A172 (cell line): ENCODE data around the gene PRSS21. TPM values are rescaled to one million over a fixed set of nuclear protein-coding genes. Genes with fewer than 3 reads are reported as not detected.

ENCODE experiments used
- DNase-seq: peaks from one replicate; pipeline ENCODE4 v3.0.0-alpha.2; 2015; ENCODE audit warnings: low spot score
- total RNA-seq: library from RNA; depleted of rRNA; stranded (reverse); fragments of >200 nt; shearing (Covaris generic); gene quantifications from 2 replicates; pipeline ENCODE4 v1.2.3, GENCODE V29; 2014; rRNA removed

PRSS21 gene
- total RNA-seq, 1 experiment from 2014 or later: not detected

- no peak for DNase-seq
These were observed 50.6 kb downstream of the PRSS21 start for GRCh38 chr16:2867661-2867986.

- DNase-seq: peak; percentile 95
These were observed 51.2 kb downstream of the PRSS21 start for GRCh38 chr16:2867987-2868789.

Other genes starting within 250 kb of the PRSS21 start
- gene KCTD5, start 134.7 kb upstream of the PRSS21 start, total RNA-seq: 62.4 and 70.6 TPM in 2 replicates
- gene PRSS27, start 97.0 kb upstream of the PRSS21 start, total RNA-seq: 1.4 and 2.6 TPM in 2 replicates
- gene SRRM2, start 64.6 kb upstream of the PRSS21 start, total RNA-seq: 30.0 and 49.0 TPM in 2 replicates
- gene ELOB, start 40.0 kb upstream of the PRSS21 start, total RNA-seq: 397 and 571 TPM in 2 replicates
- gene PRSS33, start 29.7 kb upstream of the PRSS21 start, total RNA-seq: 0.17 and 0.36 TPM in 2 replicates
- not detected in 2 replicates for gene PRSS41, start 18.8 kb upstream of the PRSS21 start, total RNA-seq
- 1.3 and 1.8 TPM in 2 replicates for gene ZG16B, start 13.1 kb downstream of the PRSS21 start, total RNA-seq
- gene PRSS22, start 40.9 kb downstream of the PRSS21 start, total RNA-seq: not detected in 2 replicates
- gene FLYWCH2, start 66.0 kb downstream of the PRSS21 start, total RNA-seq: 66.3 and 88.4 TPM in 2 replicates
- gene FLYWCH1, start 94.7 kb downstream of the PRSS21 start, total RNA-seq: 41.3 and 41.6 TPM in 2 replicates
- gene KREMEN2, start 147.0 kb downstream of the PRSS21 start, total RNA-seq: 1.7 and 3.5 TPM in 2 replicates
- gene PAQR4, start 152.1 kb downstream of the PRSS21 start, total RNA-seq: 39.2 and 47.4 TPM in 2 replicates
- 50.8 and 63.1 TPM in 2 replicates for gene PKMYT1, start 163.2 kb downstream of the PRSS21 start, total RNA-seq
- 0.16 TPM in 1 of 2 replicates, not detected in the other for gene CLDN9, start 195.7 kb downstream of the PRSS21 start, total RNA-seq
- 0.41 TPM in 1 of 2 replicates, not detected in the other for gene CLDN6, start 200.9 kb downstream of the PRSS21 start, total RNA-seq
- 510 and 551 TPM in 2 replicates for gene TNFRSF12A, start 203.1 kb downstream of the PRSS21 start, total RNA-seq
- 54.7 and 71.1 TPM in 2 replicates for gene HCFC1R1, start 206.7 kb downstream of the PRSS21 start, total RNA-seq
- 32.1 and 35.2 TPM in 2 replicates for gene THOC6, start 206.8 kb downstream of the PRSS21 start, total RNA-seq
- not detected in 2 replicates for gene BICDL2, start 219.7 kb downstream of the PRSS21 start, total RNA-seq
- gene MMP25, start 229.3 kb downstream of the PRSS21 start, total RNA-seq: 0.53 and 1.6 TPM in 2 replicates
- 113 and 115 TPM in 2 replicates for gene IL32, start 248.4 kb downstream of the PRSS21 start, total RNA-seq